Erythroblast (primary cell): Measurements from ENCODE around the gene PINK1.

Experiments
- GATA1 ChIP-seq: IDR thresholded peaks from 2 replicates; pipeline ENCODE4 v1.6.1; 2011; ENCODE audit warnings: low read depth, mild to moderate bottlenecking, control low read depth, low read length, moderate library complexity
- POLR2A ChIP-seq: IDR thresholded peaks from 2 replicates; pipeline ENCODE4 v1.6.1; 2011; ENCODE audit warnings: mild to moderate bottlenecking, low read length

GRCh38 chr1:20682571-20683236 is 49.4 kb downstream of the PINK1 start:
- TF ChIP-seq POLR2A, result no peak
- no peak for TF ChIP-seq GATA1
